Measurements from ENCODE around the gene SPSB2. TPM values are rescaled to one million over a fixed set of nuclear protein-coding genes. Genes with fewer than 3 reads are reported as not detected.
"Not testable (repeated sequence)": the region's sequence is repeated elsewhere in the genome, so short reads cannot be mapped to it uniquely, and the experiment has no call there.

SPSB2 gene
- total RNA-seq, 1 experiment from 2014 or later = 9.2 TPM

GRCh38 chr12:6888360-6888759, 15.3 kb upstream of the SPSB2 start:
- TF ChIP-seq CTCF (IDR thresholded peaks at IDR 0.05; ENCODE audit: unreplicated experiment) = no peak

GRCh38 chr12:6887460-6887859, 14.4 kb upstream of the SPSB2 start:
- Mint-ChIP-seq H3K27ac (ENCODE audit: low read depth, unreplicated experiment) (no peak overlapping the region), H3K4me3 (ENCODE audit: unreplicated experiment) (no peak overlapping the region), H3K27me3 (ENCODE audit: insufficient read depth, unreplicated experiment) (no peaks in the 10 kb centered on the region), H3K36me3 (ENCODE audit: insufficient read depth, unreplicated experiment) (no peaks in the 10 kb centered on the region), H3K9me3 (ENCODE audit: unreplicated experiment) (no peaks in the 10 kb centered on the region), H3K4me1 (ENCODE audit: insufficient read depth, unreplicated experiment) (no peaks in the 10 kb centered on the region)
- POLR2A ChIA-PET = interaction anchor here (1.2 kb wide), 1 partner anchor 14 kb away, joined by 4 read pairs; the partner anchor contains the start of gene SPSB2
- no TSS peak for BruUV-seq (replicated peaks)
- CTCF ChIA-PET = interaction anchor here (1.5 to 1.6 kb wide), 2 partner anchors 15 to 19 kb away, joined by 7 read pairs; partner anchors contain the start of gene SPSB2
- no peak for DNase-seq (ENCODE audit: unreplicated experiment)
- no peak for TF ChIP-seq CTCF (IDR thresholded peaks at IDR 0.05; ENCODE audit: unreplicated experiment)
- intact Hi-C loops (cut with micrococcal nuclease) = no loop called here

More at GRCh38 chr12:6888360-6888759, 15.3 kb upstream of the SPSB2 start:
- Mint-ChIP-seq H3K27ac (ENCODE audit: low read depth, unreplicated experiment) (no peak overlapping the region), H3K4me3 (ENCODE audit: unreplicated experiment) (no peak overlapping the region), H3K36me3 (ENCODE audit: insufficient read depth, unreplicated experiment) (no peaks in the 10 kb centered on the region), H3K9me3 (ENCODE audit: unreplicated experiment) (no peaks in the 10 kb centered on the region), H3K27me3 (ENCODE audit: insufficient read depth, unreplicated experiment) (no peaks in the 10 kb centered on the region), H3K4me1 (ENCODE audit: insufficient read depth, unreplicated experiment) (no peaks in the 10 kb centered on the region)
- DNase-seq (ENCODE audit: unreplicated experiment) = no peak
- BruUV-seq (replicated peaks) = no TSS peak
- intact Hi-C loops (cut with micrococcal nuclease) = no loop called here
- ChIA-PET CTCF (interaction anchor here (0.6 to 1.6 kb wide), 2 partner anchors 16 to 284 kb away, joined by 3 to 7 read pairs; partner anchors contain the start of gene SPSB2), POLR2A (interaction anchor here (1.2 kb wide), 1 partner anchor 15 kb away, joined by 4 read pairs; the partner anchor contains the start of gene SPSB2)

GRCh38 chr12:6886206-6886999, 13.3 kb upstream of the SPSB2 start:
- H3K4me3 Mint-ChIP-seq (ENCODE audit: unreplicated experiment); H3K4me1 Mint-ChIP-seq (ENCODE audit: insufficient read depth, unreplicated experiment); BruUV-seq (replicated peaks); POLR2A ChIA-PET; intact Hi-C loops (cut with micrococcal nuclease); H3K27ac Mint-ChIP-seq (ENCODE audit: low read depth, unreplicated experiment); H3K9me3 Mint-ChIP-seq (ENCODE audit: unreplicated experiment); H3K27me3 Mint-ChIP-seq (ENCODE audit: insufficient read depth, unreplicated experiment); DNase-seq (ENCODE audit: unreplicated experiment); H3K36me3 Mint-ChIP-seq (ENCODE audit: insufficient read depth, unreplicated experiment): not testable (repeated sequence)
- CTCF ChIA-PET = interaction anchor here (1.5 to 1.9 kb wide), 2 partner anchors 14 to 18 kb away, joined by 7 to 9 read pairs; partner anchors contain the start of gene SPSB2

- BruUV-seq (replicated peaks) = no TSS peak
- ChIA-PET POLR2A (interaction anchor here (2.7 kb wide), 1 partner anchor 12 kb away, joined by 14 read pairs; the partner anchor contains the start of gene SPSB2), CTCF (interaction anchor here (0.6 to 1.9 kb wide), 4 partner anchors 10 to 145 kb away, joined by 4 to 9 read pairs (median 5); partner anchors contain the start of gene SPSB2)
- intact Hi-C loops (cut with micrococcal nuclease) = no loop called here
- H3K27ac Mint-ChIP-seq (ENCODE audit: low read depth, unreplicated experiment) = no peak overlapping the region
- no peaks in the 10 kb centered on the region for H3K27me3 Mint-ChIP-seq (ENCODE audit: insufficient read depth, unreplicated experiment)
- DNase-seq (ENCODE audit: unreplicated experiment) = no peak
- TF ChIP-seq CTCF (IDR thresholded peaks at IDR 0.05; ENCODE audit: unreplicated experiment) = no peak
- no peaks in the 10 kb centered on the region for H3K9me3 Mint-ChIP-seq (ENCODE audit: unreplicated experiment)
- H3K4me3 Mint-ChIP-seq (ENCODE audit: unreplicated experiment) = no peak overlapping the region
- no peaks in the 10 kb centered on the region for H3K4me1 Mint-ChIP-seq (ENCODE audit: insufficient read depth, unreplicated experiment)
- H3K36me3 Mint-ChIP-seq (ENCODE audit: insufficient read depth, unreplicated experiment) = no peaks in the 10 kb centered on the region
Observed at GRCh38 chr12:6884539-6884938, 11.4 kb upstream of the SPSB2 start.
